Calu3 (cell line): Measurements from ENCODE around the gene MAML3. TPM values are rescaled to one million over a fixed set of nuclear protein-coding genes. Genes with fewer than 3 reads are reported as not detected.

Experiments used
- BruUV-seq: library from RNA; stranded (reverse); fragments of 400-500 nt; replicated peaks from 2 replicates; lab custom pipeline; 2021; lab: Mats Ljungman, UMichigan
- CTCF ChIA-PET: fragments of 300-600 bp; sonication (Branson Sonifier 250); formaldehyde crosslinking; loops from one replicate; lab custom pipeline; 2022; ENCODE audit warnings: antibody characterized with exemption; lab: Charles Lee
- DNase-seq: peaks from one replicate; pipeline ENCODE4 v3.0.0; 2022
- H3K27ac Mint-ChIP-seq: one replicate; pipeline ENCODE4 v1.8.0; 2022; ENCODE audit warnings: mixed read lengths; ENCODE audit not compliant: unreplicated experiment
- H3K27me3 Mint-ChIP-seq: one replicate; pipeline ENCODE4 v1.8.0; 2022; ENCODE audit warnings: mixed read lengths; ENCODE audit not compliant: unreplicated experiment
- H3K36me3 Mint-ChIP-seq: one replicate; pipeline ENCODE4 v1.8.0; 2022; ENCODE audit warnings: mild to moderate bottlenecking, moderate library complexity, mixed read lengths; ENCODE audit not compliant: insufficient read depth, unreplicated experiment
- H3K4me1 Mint-ChIP-seq: one replicate; pipeline ENCODE4 v1.8.0; 2022; ENCODE audit warnings: mild to moderate bottlenecking, low read depth, mixed read lengths; ENCODE audit not compliant: unreplicated experiment
- H3K4me3 Mint-ChIP-seq: one replicate; pipeline ENCODE4 v1.8.0; 2022; ENCODE audit warnings: mild to moderate bottlenecking, low read depth, moderate library complexity, mixed read lengths; ENCODE audit not compliant: unreplicated experiment
- H3K9me3 Mint-ChIP-seq: one replicate; pipeline ENCODE4 v1.8.0; 2022; ENCODE audit warnings: low read depth, mixed read lengths; ENCODE audit not compliant: unreplicated experiment
- intact Hi-C: fragments of 100-400 bp; cut with micrococcal nuclease; formaldehyde crosslinking; loops from one replicate; pipeline ENCODE4 v1.10.0; 2022; ENCODE audit not compliant: unreplicated experiment
- total RNA-seq: library from RNA; stranded (reverse); gene quantifications from 2 replicates; pipeline ENCODE4 v1.2.3, GENCODE V29; 2022
- TF ChIP-seq, protein P1 (sequence below): fragments of 200-600 bp; IDR thresholded peaks from one replicate; pipeline ENCODE4 v1.8.0; 2022; ENCODE audit warnings: antibody characterized with exemption; ENCODE audit not compliant: unreplicated experiment

The MAML3 gene
- total RNA-seq, 1 experiment from 2014 or later, result 4.0 TPM

DNA sequence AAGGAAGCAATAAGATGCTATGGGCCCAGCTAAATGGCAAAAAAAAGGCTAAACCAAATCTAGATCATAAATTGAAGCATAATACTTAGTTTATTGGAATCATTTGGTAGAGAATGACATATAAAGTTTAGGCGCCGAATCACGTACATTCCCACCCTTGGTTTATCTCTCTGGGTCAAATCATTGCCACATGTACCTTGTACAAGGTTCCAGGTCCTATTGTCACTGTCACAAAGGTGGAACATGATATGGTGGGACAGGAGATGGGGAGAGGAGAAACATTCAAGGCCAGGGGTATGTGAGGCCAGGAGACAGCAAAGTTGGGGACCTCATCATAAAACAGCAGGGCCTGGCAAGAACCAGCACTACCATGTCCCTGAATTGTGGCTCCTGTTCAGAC is 13.4 kb downstream of the MAML3 start:
- TF ChIP-seq, protein P1, sequence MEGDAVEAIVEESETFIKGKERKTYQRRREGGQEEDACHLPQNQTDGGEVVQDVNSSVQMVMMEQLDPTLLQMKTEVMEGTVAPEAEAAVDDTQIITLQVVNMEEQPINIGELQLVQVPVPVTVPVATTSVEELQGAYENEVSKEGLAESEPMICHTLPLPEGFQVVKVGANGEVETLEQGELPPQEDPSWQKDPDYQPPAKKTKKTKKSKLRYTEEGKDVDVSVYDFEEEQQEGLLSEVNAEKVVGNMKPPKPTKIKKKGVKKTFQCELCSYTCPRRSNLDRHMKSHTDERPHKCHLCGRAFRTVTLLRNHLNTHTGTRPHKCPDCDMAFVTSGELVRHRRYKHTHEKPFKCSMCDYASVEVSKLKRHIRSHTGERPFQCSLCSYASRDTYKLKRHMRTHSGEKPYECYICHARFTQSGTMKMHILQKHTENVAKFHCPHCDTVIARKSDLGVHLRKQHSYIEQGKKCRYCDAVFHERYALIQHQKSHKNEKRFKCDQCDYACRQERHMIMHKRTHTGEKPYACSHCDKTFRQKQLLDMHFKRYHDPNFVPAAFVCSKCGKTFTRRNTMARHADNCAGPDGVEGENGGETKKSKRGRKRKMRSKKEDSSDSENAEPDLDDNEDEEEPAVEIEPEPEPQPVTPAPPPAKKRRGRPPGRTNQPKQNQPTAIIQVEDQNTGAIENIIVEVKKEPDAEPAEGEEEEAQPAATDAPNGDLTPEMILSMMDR, result no peak
- Mint-ChIP-seq H3K4me1 (peaks cover 46% of the 10 kb centered on the region), H3K36me3 (peaks cover 9% of the 10 kb centered on the region), H3K4me3 (no peak overlapping the region), H3K27me3 (no peaks in the 10 kb centered on the region), H3K9me3 (no peaks in the 10 kb centered on the region), H3K27ac (no peak overlapping the region)
- no peak for DNase-seq
- intact Hi-C loops, result no loop called here
- CTCF ChIA-PET, result interaction anchor here (1.5 kb wide), 1 partner anchor 10 kb away, joined by 10 read pairs; no protein-coding TSS in a partner anchor
- no TSS peak for BruUV-seq

DNA sequence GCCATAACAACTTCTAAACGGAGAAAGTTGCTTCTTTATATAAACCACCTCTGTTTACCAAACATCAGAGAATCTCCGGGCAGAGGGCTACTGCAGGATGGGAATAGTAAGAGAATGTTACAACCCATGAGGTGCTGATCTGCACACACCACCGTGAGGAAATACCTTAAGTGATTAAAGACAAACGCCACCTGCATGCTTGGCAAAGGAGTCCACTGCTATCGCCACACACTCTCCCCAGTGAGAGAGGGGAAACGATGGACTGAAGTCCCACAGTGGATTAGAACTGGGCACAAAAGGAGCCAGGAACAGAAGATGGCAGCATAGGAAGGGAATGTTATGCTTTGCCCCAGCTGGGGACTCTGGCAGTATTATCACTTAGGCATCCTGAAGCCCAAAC is 15.6 kb downstream of the MAML3 start:
- no peaks in the 10 kb centered on the region for H3K9me3 Mint-ChIP-seq
- intact Hi-C loops, result loop anchor here (5.0 kb wide), 2 partner anchors 86 to 116 kb away; no protein-coding TSS in a partner anchor
- CTCF ChIA-PET, result interaction anchor here (0.6 to 1.0 kb wide), 2 partner anchors 12 to 683 kb away, joined by 3 to 5 read pairs; no protein-coding TSS in a partner anchor
- no peak for DNase-seq
- TF ChIP-seq, protein P1, result no peak
- no TSS peak for BruUV-seq
- H3K27me3 Mint-ChIP-seq, result no peaks in the 10 kb centered on the region
- peaks cover 9% of the 10 kb centered on the region for H3K36me3 Mint-ChIP-seq
- peak overlapping the region; percentile 94 for H3K27ac Mint-ChIP-seq
- peak overlapping the region; percentile 66 for H3K4me3 Mint-ChIP-seq
- peaks cover 54% of the 10 kb centered on the region for H3K4me1 Mint-ChIP-seq

DNA sequence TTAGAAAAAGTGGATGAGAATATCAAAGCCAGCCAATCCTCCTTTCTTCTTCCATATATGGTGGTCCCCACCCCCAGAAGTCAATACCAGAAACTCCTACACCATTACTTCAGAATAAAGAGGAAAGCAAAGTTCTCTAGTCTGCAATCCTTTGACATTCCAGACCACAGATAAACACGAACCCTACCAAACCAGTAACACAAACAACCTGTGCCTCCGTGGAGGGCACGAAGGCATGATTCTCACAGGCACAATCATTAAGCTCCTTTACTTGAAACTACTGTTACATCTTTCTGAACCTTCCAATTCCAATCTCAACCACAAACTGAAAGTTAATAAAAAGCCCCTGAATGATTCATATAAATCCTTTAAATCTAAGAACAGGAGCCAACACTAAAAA is 16.3 kb downstream of the MAML3 start:
- CTCF ChIA-PET, result interaction anchor here (0.9 to 1.0 kb wide), 2 partner anchors 13 to 39 kb away, joined by 3 read pairs; no protein-coding TSS in a partner anchor
- H3K36me3 Mint-ChIP-seq, result peaks cover 9% of the 10 kb centered on the region
- DNase-seq, result peak; percentile 56
- H3K27ac Mint-ChIP-seq, result peak overlapping the region; percentile 94
- TF ChIP-seq, protein P1, result no peak
- H3K4me1 Mint-ChIP-seq, result peaks cover 54% of the 10 kb centered on the region
- H3K4me3 Mint-ChIP-seq, result peak overlapping the region; percentile 66
- intact Hi-C loops, result loop anchor here (5.0 kb wide), 2 partner anchors 85 to 115 kb away; no protein-coding TSS in a partner anchor
- BruUV-seq, result no TSS peak
- no peaks in the 10 kb centered on the region for H3K27me3 Mint-ChIP-seq
- H3K9me3 Mint-ChIP-seq, result no peaks in the 10 kb centered on the region

DNA sequence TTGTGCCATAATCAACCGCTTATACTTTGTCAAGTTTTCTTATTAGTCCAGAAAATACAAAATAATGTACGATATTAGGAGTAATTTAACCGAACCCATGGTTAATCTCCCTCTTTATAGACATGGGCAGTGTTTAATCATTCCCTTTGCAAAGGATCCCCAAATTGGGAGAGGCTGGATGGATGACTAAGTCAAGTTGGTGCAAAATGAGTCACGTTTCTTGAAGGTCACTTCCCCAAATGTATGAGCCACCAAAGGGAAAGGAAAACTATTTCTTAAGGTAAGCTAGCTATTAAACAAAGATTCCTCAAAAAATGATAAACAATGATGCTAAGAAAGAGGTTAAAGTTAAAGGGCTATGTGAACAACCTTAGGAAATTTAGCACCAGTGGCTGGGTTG is 17.5 kb downstream of the MAML3 start:
- H3K4me1 Mint-ChIP-seq, result peaks cover 61% of the 10 kb centered on the region
- peak overlapping the region; percentile 74 for H3K27ac Mint-ChIP-seq
- DNase-seq, result peak; percentile 23
- no peaks in the 10 kb centered on the region for H3K9me3 Mint-ChIP-seq
- CTCF ChIA-PET, result no interaction called here
- peaks cover 9% of the 10 kb centered on the region for H3K36me3 Mint-ChIP-seq
- intact Hi-C loops, result loop anchor here (5.0 kb wide), 2 partner anchors 84 to 114 kb away; no protein-coding TSS in a partner anchor
- H3K4me3 Mint-ChIP-seq, result no peak overlapping the region
- H3K27me3 Mint-ChIP-seq, result no peaks in the 10 kb centered on the region
- BruUV-seq, result no TSS peak
- TF ChIP-seq, protein P1, result no peak
